ENCODE data around the gene NEDD9. TPM values are rescaled to one million over a fixed set of nuclear protein-coding genes. Genes with fewer than 3 reads are reported as not detected.

The NEDD9 gene
- total RNA-seq, 1 donor from 2014 or later: 21.4 TPM

DNA sequence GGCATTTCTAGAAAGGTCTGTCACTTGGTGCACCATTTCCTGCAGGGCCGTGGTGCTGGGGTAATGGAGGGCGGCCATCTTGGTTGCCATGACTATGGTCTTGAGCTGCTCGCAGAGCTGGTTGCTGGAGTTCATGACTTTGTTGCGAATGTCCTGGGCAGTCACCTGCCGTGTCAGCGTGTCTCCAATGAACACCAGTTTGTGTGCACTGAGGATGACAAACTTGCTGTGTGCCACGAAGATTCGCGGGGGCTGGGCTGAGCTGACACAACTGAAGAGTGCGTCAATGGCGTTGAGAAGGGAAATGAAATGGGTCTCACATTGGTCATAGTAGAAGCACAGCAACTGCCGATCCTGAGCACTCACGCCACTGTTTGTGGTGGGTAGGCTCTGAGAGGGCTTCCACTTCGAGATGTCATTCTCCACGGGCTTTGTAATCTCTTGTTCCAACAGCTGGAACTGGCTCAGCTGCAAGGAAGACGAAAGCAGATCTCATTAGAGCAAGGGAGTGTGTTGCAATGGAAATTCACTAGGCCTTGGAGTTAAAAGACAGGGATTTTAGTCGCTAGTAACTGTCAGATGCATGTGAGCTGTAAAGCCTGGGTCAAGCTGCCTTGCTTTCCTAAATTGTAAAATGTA is 47.1 kb downstream of the NEDD9 start:
- Histone ChIP-seq H3K4me3 (ENCODE audit: low read length in 3 of 3) (no peak overlapping the region), H3K9me3 (ENCODE audit: control insufficient read depth in 3 of 3, low read length in 3 of 3) (no peaks in the 10 kb centered on the region), H3K9ac (ENCODE audit: low read depth in 1 of 3, low read length in 3 of 3) (no peak overlapping the region), H3K27me3 (ENCODE audit: control insufficient read depth in 3 of 3, insufficient read depth in 3 of 3, low read length in 3 of 3) (no peaks in the 10 kb centered on the region), H3K27ac (ENCODE audit: low read depth, low read length) (no peak overlapping the region), H3K36me3 (ENCODE audit: control insufficient read depth in 3 of 3, insufficient read depth in 3 of 3, low read length in 3 of 3) (peaks cover 25 to 35% (median 26%) of the 10 kb centered on the region in 3 donors), H3K4me1 (ENCODE audit: control insufficient read depth in 3 of 3, insufficient read depth in 3 of 3, low read length in 3 of 3) (no peaks in the 10 kb centered on the region)

DNA sequence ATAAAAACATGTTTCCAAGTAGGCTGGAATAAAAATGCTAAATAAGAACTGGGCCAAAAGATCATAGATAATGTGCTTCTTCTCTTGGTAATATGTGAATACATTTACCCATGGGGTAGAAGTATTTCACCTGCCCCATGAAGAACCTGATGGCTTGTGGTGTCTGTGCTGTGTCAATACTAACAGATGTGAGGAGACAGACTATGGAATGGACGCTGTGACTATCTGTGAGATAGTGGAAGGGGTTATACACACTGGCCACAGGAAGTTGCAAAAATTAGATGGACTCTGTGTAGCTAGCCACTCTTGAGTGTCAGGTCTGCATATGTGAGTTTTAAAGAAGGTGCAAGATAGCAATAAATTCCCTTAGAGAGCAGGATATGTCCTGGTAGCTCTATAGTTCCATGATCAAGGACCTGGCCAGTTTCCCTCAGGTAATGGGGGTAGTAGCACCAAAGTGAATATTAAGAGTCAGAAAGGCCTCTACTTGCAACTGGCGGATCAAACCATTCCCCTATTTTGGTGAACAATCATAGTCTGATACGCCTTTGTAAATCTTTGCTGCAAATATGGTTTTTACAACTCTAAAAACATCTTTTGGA is 48.6 kb downstream of the NEDD9 start:
- no peak overlapping the region for H3K4me3 ChIP-seq (ENCODE audit: low read length in 3 of 3)
- no peaks in the 10 kb centered on the region for H3K27me3 ChIP-seq (ENCODE audit: control insufficient read depth in 3 of 3, insufficient read depth in 3 of 3, low read length in 3 of 3)
- H3K9ac ChIP-seq (ENCODE audit: low read depth in 1 of 3, low read length in 3 of 3): no peak overlapping the region
- no peak overlapping the region for H3K27ac ChIP-seq (ENCODE audit: low read depth, low read length)
- H3K36me3 ChIP-seq (ENCODE audit: control insufficient read depth in 3 of 3, insufficient read depth in 3 of 3, low read length in 3 of 3): peaks cover 16 to 22% (median 17%) of the 10 kb centered on the region in 3 donors
- H3K9me3 ChIP-seq (ENCODE audit: control insufficient read depth in 3 of 3, low read length in 3 of 3): no peaks in the 10 kb centered on the region
- H3K4me1 ChIP-seq (ENCODE audit: control insufficient read depth in 3 of 3, insufficient read depth in 3 of 3, low read length in 3 of 3): no peaks in the 10 kb centered on the region

DNA sequence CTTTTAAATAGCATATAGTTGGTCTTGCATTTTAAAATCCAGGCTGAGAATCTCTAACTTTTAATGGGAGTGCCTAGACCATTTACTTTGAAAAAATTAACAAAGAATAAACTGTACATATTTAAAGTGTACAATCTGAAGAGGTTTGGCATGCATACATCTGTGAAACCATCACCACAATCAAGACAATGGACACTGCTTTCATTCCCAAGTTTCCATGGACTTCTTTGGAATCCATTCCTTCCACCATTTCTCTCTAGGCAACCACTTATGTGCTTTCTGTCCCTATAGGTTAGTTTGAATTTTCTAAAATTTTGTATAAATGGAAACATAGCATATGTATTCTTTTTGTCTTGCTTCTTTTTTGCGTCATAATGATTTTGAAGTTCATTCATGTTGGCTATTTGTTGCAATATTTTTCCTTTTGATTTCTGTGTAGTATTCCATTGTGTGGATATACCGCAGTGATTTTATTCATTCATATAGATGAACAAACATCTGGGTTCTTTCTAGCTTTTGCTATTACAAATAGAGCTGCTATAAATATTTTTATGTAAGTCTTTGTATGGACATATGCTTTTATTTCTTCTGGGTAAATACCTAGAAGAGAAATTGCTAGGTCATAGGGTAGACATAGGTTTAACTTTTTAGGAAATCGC is 50.9 kb downstream of the NEDD9 start:
- H3K36me3 ChIP-seq (ENCODE audit: control insufficient read depth in 3 of 3, insufficient read depth in 3 of 3, low read length in 3 of 3): peaks cover 9 to 16% (median 15%) of the 10 kb centered on the region in 3 donors
- no peaks in the 10 kb centered on the region for H3K9me3 ChIP-seq (ENCODE audit: control insufficient read depth in 3 of 3, low read length in 3 of 3)
- H3K27me3 ChIP-seq (ENCODE audit: control insufficient read depth in 3 of 3, insufficient read depth in 3 of 3, low read length in 3 of 3): no peaks in the 10 kb centered on the region
- H3K27ac ChIP-seq (ENCODE audit: low read depth, low read length): no peak overlapping the region
- H3K9ac ChIP-seq (ENCODE audit: low read depth in 1 of 3, low read length in 3 of 3): no peak overlapping the region
- no peaks in the 10 kb centered on the region for H3K4me1 ChIP-seq (ENCODE audit: control insufficient read depth in 3 of 3, insufficient read depth in 3 of 3, low read length in 3 of 3)
- no peak overlapping the region for H3K4me3 ChIP-seq (ENCODE audit: low read length in 3 of 3)

DNA sequence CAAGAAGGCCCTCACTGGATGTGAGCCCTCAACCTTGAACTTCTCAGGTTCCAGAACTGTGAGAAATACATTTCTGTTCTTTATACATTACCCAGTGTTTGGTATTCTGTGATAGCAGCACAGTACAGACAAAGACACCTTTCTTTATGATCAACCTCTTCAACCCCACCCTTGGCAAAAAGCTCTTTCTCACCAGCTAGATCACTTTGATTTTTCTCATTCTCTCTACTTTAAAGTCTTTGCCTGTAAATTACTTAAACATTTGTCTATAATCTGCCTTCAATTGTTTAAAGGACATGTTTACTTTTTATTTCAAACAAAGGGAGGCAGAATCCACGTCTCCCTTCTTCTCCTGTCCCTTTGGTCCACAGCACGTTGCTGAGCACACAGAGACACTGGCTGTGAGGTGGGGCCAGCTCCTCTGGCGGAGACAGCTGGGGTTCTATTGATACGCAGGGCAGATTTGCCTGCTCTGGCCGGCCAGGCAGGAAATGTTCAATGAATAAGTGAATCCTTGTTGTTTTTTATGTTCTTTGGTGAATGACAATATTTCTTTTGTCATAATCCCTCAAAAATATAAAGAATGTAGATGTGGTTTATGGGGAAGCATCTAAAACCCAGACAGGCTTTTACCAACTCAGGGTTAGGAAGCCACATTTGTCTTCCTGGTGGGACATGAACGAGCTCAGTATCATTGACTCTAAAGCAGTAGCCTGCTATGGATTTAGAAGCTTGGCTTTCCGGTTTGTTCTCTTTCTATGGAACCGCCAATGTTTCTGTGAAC is 52.9 kb downstream of the NEDD9 start:
- Histone ChIP-seq H3K36me3 (ENCODE audit: control insufficient read depth in 3 of 3, insufficient read depth in 3 of 3, low read length in 3 of 3) (peaks cover 0 to 8% (median 4%) of the 10 kb centered on the region in 3 donors), H3K27me3 (ENCODE audit: control insufficient read depth in 3 of 3, insufficient read depth in 3 of 3, low read length in 3 of 3) (no peaks in the 10 kb centered on the region), H3K27ac (ENCODE audit: low read depth, low read length) (no peak overlapping the region), H3K9me3 (ENCODE audit: control insufficient read depth in 3 of 3, low read length in 3 of 3) (no peaks in the 10 kb centered on the region), H3K4me1 (ENCODE audit: control insufficient read depth in 3 of 3, insufficient read depth in 3 of 3, low read length in 3 of 3) (no peaks in the 10 kb centered on the region), H3K4me3 (ENCODE audit: low read length in 3 of 3) (no peak overlapping the region), H3K9ac (ENCODE audit: low read depth in 1 of 3, low read length in 3 of 3) (no peak overlapping the region)

DNA sequence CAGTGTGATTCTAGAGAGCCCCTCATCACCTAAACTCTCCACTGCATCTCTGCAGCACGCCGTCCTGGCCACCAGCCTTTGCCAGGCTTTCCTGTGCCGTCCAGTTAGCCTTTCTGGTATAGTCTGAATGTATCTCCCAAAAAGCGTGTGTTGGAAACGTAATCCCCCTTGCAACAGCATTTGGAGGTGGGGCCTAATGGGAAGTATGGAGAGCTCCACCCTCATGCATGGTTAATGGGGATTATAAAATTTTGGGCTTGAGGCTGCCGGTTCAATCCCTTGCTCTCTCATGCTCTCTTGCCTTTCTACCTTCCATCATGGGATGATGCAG is 53.4 kb downstream of the NEDD9 start:
- Histone ChIP-seq H3K4me3 (ENCODE audit: low read length in 3 of 3) (no peak overlapping the region), H3K36me3 (ENCODE audit: control insufficient read depth in 3 of 3, insufficient read depth in 3 of 3, low read length in 3 of 3) (peaks cover 0 to 4% (median 2%) of the 10 kb centered on the region in 3 donors), H3K27me3 (ENCODE audit: control insufficient read depth in 3 of 3, insufficient read depth in 3 of 3, low read length in 3 of 3) (no peaks in the 10 kb centered on the region), H3K9ac (ENCODE audit: low read depth in 1 of 3, low read length in 3 of 3) (no peak overlapping the region), H3K4me1 (ENCODE audit: control insufficient read depth in 3 of 3, insufficient read depth in 3 of 3, low read length in 3 of 3) (no peaks in the 10 kb centered on the region), H3K9me3 (ENCODE audit: control insufficient read depth in 3 of 3, low read length in 3 of 3) (no peaks in the 10 kb centered on the region), H3K27ac (ENCODE audit: low read depth, low read length) (no peak overlapping the region)

DNA sequence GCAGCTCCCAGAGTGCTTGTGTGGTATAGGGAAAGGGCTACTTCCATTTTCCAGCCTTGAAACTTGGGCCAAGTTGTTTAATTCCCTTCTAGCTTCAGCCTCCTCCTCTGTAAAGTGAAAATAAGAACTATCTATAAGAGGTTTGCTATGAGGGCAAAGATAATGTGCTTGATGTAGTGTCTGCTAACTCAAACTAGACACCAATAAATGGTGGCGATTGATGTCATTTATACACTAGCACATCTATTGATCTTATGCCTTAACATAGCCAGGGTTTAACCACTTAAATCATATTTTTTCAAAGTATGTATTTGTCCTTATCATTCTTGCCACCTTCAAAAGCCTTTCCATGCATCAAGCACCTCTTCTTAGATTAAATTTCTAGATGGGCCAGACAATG is 55.2 kb downstream of the NEDD9 start:
- H3K4me1 ChIP-seq (ENCODE audit: control insufficient read depth in 3 of 3, insufficient read depth in 3 of 3, low read length in 3 of 3): peaks cover 0 to 5% (median 5%) of the 10 kb centered on the region in 3 donors
- no peak overlapping the region for H3K9ac ChIP-seq (ENCODE audit: low read depth in 1 of 3, low read length in 3 of 3)

DNA sequence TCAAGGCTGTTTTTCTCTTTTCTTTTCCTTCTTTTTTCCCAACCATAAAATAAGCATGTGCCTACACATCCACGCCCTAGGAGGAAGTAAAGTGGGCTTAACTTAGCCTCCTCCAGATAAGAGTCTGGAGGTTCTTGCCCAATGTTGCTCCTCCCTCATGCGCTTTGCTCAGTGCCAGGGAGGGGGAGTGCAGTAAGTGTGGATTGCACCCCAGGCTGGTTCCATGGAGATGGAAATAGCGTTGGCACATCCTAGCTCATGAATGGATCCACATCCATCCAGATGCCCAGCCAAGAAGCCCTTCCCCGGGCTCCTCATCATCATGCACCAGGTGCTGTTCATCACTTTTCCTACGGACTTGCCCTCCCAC is 58.2 kb downstream of the NEDD9 start:
- Histone ChIP-seq H3K9ac (ENCODE audit: low read depth in 1 of 3, low read length in 3 of 3) (no peak overlapping the region), H3K27ac (ENCODE audit: low read depth, low read length) (no peak overlapping the region), H3K36me3 (ENCODE audit: control insufficient read depth in 3 of 3, insufficient read depth in 3 of 3, low read length in 3 of 3) (no peaks in the 10 kb centered on the region), H3K4me3 (ENCODE audit: low read length in 3 of 3) (no peak overlapping the region), H3K27me3 (ENCODE audit: control insufficient read depth in 3 of 3, insufficient read depth in 3 of 3, low read length in 3 of 3) (no peaks in the 10 kb centered on the region), H3K9me3 (ENCODE audit: control insufficient read depth in 3 of 3, low read length in 3 of 3) (no peaks in the 10 kb centered on the region), H3K4me1 (ENCODE audit: control insufficient read depth in 3 of 3, insufficient read depth in 3 of 3, low read length in 3 of 3) (peaks cover 0 to 5% (median 5%) of the 10 kb centered on the region in 3 donors)

More for the DNA sequence above, 55.2 kb downstream of the NEDD9 start:
- no peak overlapping the region for H3K4me3 ChIP-seq (ENCODE audit: low read length in 3 of 3)
- H3K27me3 ChIP-seq (ENCODE audit: control insufficient read depth in 3 of 3, insufficient read depth in 3 of 3, low read length in 3 of 3): no peaks in the 10 kb centered on the region
- H3K9me3 ChIP-seq (ENCODE audit: control insufficient read depth in 3 of 3, low read length in 3 of 3): no peaks in the 10 kb centered on the region
- no peaks in the 10 kb centered on the region for H3K36me3 ChIP-seq (ENCODE audit: control insufficient read depth in 3 of 3, insufficient read depth in 3 of 3, low read length in 3 of 3)
- H3K27ac ChIP-seq (ENCODE audit: low read depth, low read length): no peak overlapping the region

DNA sequence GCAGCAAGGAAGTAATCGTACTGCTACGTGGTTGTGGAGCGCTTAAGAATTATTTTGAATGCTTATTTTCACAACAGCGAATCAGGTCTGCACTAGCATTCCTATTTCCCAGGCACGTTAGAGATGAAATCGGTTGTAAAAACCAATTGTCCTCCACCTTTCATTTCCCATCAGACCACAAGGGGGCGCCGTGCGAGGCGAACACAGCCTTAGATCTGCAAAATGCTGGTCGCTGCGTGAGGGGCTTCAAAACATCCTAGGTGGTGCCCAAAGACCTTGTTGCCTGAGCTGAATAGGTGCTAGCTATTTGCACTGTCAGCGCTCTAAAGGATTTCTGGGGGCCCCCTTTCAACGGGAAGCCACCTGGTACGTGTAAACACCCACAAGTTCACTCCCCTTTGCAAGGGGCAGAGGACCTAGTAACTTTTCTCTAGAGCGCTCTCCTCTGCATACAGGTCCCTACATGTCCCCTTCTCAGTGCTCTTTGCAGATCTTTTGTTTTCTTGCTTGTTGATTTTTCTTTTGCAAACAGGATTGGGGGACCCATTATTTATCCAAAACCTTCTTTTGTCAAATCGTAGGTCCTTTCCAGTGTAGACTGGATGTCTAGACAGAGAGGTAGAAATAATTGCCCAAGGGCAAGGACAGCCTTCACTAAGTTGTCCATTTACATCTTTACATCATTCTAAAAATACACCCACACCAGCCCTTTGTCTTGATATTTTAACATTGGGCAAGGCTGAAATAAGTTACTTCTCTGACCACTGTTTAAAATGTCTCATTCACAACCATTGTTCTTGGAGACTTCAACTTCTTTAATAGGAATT is 59.8 kb downstream of the NEDD9 start:
- H3K4me1 ChIP-seq (ENCODE audit: control insufficient read depth in 3 of 3, insufficient read depth in 3 of 3, low read length in 3 of 3): peaks cover 0 to 5% (median 5%) of the 10 kb centered on the region in 3 donors
- H3K9ac ChIP-seq (ENCODE audit: low read depth in 1 of 3, low read length in 3 of 3): no peak overlapping the region
- no peaks in the 10 kb centered on the region for H3K9me3 ChIP-seq (ENCODE audit: control insufficient read depth in 3 of 3, low read length in 3 of 3)
- H3K27ac ChIP-seq (ENCODE audit: low read depth, low read length): no peak overlapping the region
- H3K36me3 ChIP-seq (ENCODE audit: control insufficient read depth in 3 of 3, insufficient read depth in 3 of 3, low read length in 3 of 3): no peaks in the 10 kb centered on the region
- H3K27me3 ChIP-seq (ENCODE audit: control insufficient read depth in 3 of 3, insufficient read depth in 3 of 3, low read length in 3 of 3): no peaks in the 10 kb centered on the region
- peak overlapping the region in 1 of 3 donors; percentile 29 for H3K4me3 ChIP-seq (ENCODE audit: low read length in 3 of 3)

DNA sequence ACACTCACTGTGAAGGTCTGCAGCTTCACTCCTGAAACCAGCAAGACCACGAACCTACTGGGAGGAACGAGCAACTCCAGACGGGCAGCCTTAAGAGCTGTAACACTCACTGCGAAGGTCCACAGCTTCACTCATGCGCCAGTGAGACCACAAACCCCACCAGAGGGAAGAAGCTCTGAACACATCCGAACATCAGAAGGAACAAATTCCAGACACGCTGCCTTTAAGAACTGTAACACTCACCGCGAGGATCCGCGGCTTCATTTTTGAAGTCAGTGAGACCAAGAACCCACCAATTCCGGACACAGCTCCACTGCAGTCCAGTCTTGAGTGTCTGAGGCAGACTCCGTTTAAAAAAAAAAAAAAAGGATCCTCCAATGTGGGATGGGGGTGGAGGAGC is 60.5 kb downstream of the NEDD9 start:
- Histone ChIP-seq H3K36me3 (ENCODE audit: control insufficient read depth in 3 of 3, insufficient read depth in 3 of 3, low read length in 3 of 3) (no peaks in the 10 kb centered on the region), H3K4me1 (ENCODE audit: control insufficient read depth in 3 of 3, insufficient read depth in 3 of 3, low read length in 3 of 3) (peaks cover 0 to 5% (median 5%) of the 10 kb centered on the region in 3 donors), H3K27ac (ENCODE audit: low read depth, low read length) (no peak overlapping the region), H3K9ac (ENCODE audit: low read depth in 1 of 3, low read length in 3 of 3) (no peak overlapping the region), H3K9me3 (ENCODE audit: control insufficient read depth in 3 of 3, low read length in 3 of 3) (no peaks in the 10 kb centered on the region), H3K4me3 (ENCODE audit: low read length in 3 of 3) (no peak overlapping the region), H3K27me3 (ENCODE audit: control insufficient read depth in 3 of 3, insufficient read depth in 3 of 3, low read length in 3 of 3) (no peaks in the 10 kb centered on the region)

Data from skeletal muscle tissue (tissue), 4 donors.